Left lobe of liver (tissue), 2 donors: ENCODE results near the gene MMP11. TPM values are rescaled to one million over a fixed set of nuclear protein-coding genes. Genes with fewer than 3 reads are reported as not detected.

Source experiments
- ATAC-seq: fragments of 200-7000 bp; cut with Tn5 transposase; one replicate; pipeline ENCODE4 v1.9.1; 2020; ENCODE audit warnings: mild to moderate bottlenecking, moderate library complexity
- DNase-seq: peaks from one replicate; pipeline ENCODE4 v3.0.0-alpha.2; 2020; ENCODE audit warnings: low spot score
- total RNA-seq: library from RNA; stranded (reverse); gene quantifications from one replicate; pipeline ENCODE4 v1.2.1, GENCODE V29; 2021
- donor health status: DM: no; HTN: no; CAD: no; lungs with moderate emphysema.
- donor health status: DM: no; HTN: yes; CAD: no.

The MMP11 gene
- total RNA-seq, 1 donor from 2014 or later, result 0.38 TPM

- ATAC-seq (no peak), DNase-seq (no peak)
Measured at GRCh38 chr22:23827351-23827995, 54.8 kb downstream of the MMP11 start.

- peak; percentile 87 for DNase-seq
- ATAC-seq, result peak; percentile 78
Measured at GRCh38 chr22:23828800-23829680, 56.4 kb downstream of the MMP11 start.

GRCh38 chr22:23829845-23830372 lies 57.3 kb downstream of the MMP11 start:
- DNase-seq, result no peak
- ATAC-seq, result no peak

- ATAC-seq, result no peak
- no peak for DNase-seq
Measured at GRCh38 chr22:23831261-23831660, 58.6 kb downstream of the MMP11 start.

GRCh38 chr22:23831781-23832180 lies 59.1 kb downstream of the MMP11 start:
- no peak for ATAC-seq

GRCh38 chr22:23832226-23833016 lies 59.8 kb downstream of the MMP11 start:
- ATAC-seq, result no peak

More at GRCh38 chr22:23831781-23832180, 59.1 kb downstream of the MMP11 start:
- no peak for DNase-seq

GRCh38 chr22:23833017-23833751 lies 60.5 kb downstream of the MMP11 start:
- ATAC-seq (no peak), DNase-seq (no peak)

More at GRCh38 chr22:23832226-23833016, 59.8 kb downstream of the MMP11 start:
- DNase-seq, result no peak

Other genes starting within 250 kb of the MMP11 start
- not detected for gene IGLL1, start 192.6 kb upstream of the MMP11 start, total RNA-seq
- 0.18 TPM for gene DRICH1, start 140.5 kb upstream of the MMP11 start, total RNA-seq
- not detected for gene RGL4, start 81.8 kb upstream of the MMP11 start, total RNA-seq
- 0.96 TPM for gene ZNF70, start 21.7 kb upstream of the MMP11 start, total RNA-seq
- 0.40 TPM for gene VPREB3, start 18.4 kb upstream of the MMP11 start, total RNA-seq
- not detected for gene C22orf15, start 9.9 kb upstream of the MMP11 start, total RNA-seq
- gene CHCHD10, start 4.9 kb upstream of the MMP11 start, total RNA-seq, result 320 TPM
- gene SMARCB1, start 14.1 kb downstream of the MMP11 start, total RNA-seq, result 25.7 TPM
- 4.7 TPM for gene DERL3, start 66.2 kb downstream of the MMP11 start, total RNA-seq
- gene SLC2A11, start 85.0 kb downstream of the MMP11 start, total RNA-seq, result 6.8 TPM
- 81.5 TPM for gene MIF, start 121.5 kb downstream of the MMP11 start, total RNA-seq
- 2.9 TPM for gene GSTT2B, start 188.3 kb downstream of the MMP11 start, total RNA-seq
- not detected for gene DDTL, start 194.0 kb downstream of the MMP11 start, total RNA-seq
- gene DDT, start 201.6 kb downstream of the MMP11 start, total RNA-seq, result 366 TPM
- not detected for gene GSTT2, start 207.3 kb downstream of the MMP11 start, total RNA-seq
- not detected for gene GSTT4, start 232.6 kb downstream of the MMP11 start, total RNA-seq
- 22.4 TPM for gene CABIN1, start 238.5 kb downstream of the MMP11 start, total RNA-seq